Ascending aorta (tissue), 2 donors: ENCODE results near the gene SH3D21. TPM values are rescaled to one million over a fixed set of nuclear protein-coding genes. Genes with fewer than 3 reads are reported as not detected.

Source experiments
- DNase-seq, 2 donors: peaks; one replicate each; pipeline ENCODE4 v3.0.0-alpha.2; 2019; ENCODE audit warnings: low spot score in 2 of 2
- H3K27ac ChIP-seq, 2 donors: fragments of 200-600 bp; sonication (generic); one replicate each; pipeline ENCODE4 v1.5.1; 2016 to 2017; ENCODE audit warnings: mild to moderate bottlenecking in 1 of 2
- H3K27me3 ChIP-seq: fragments of 200-600 bp; sonication (generic); one replicate; pipeline ENCODE4 v1.5.1; 2017
- H3K36me3 ChIP-seq, 2 donors: fragments of 200-600 bp; sonication (generic); one replicate each; pipeline ENCODE4 v1.5.1; 2016
- H3K4me1 ChIP-seq, 2 donors: fragments of 200-600 bp; sonication (generic); one replicate each; pipeline ENCODE4 v1.5.1; 2016 to 2017; ENCODE audit warnings: mild to moderate bottlenecking in 1 of 2
- H3K4me3 ChIP-seq, 2 donors: fragments of 200-600 bp; sonication (generic); one replicate each; pipeline ENCODE4 v1.5.1; 2016 to 2017; ENCODE audit warnings: mild to moderate bottlenecking in 1 of 2
- H3K9me3 ChIP-seq, 2 donors: fragments of 200-600 bp; sonication (generic); one replicate each; pipeline ENCODE4 v1.5.1; 2016
- CTCF ChIP-seq, 3 experiments: fragments of 200-600 bp in 2 of 3; fragments of 450-650 bp in 1 of 3; sonication (generic) in 2 of 3; IDR thresholded peaks; one replicate each; pipeline ENCODE4 v1.5.1; 2016 to 2019; ENCODE audit warnings: antibody characterized with exemption in 3 of 3, mild to moderate bottlenecking in 1 of 3, moderate library complexity in 1 of 3
- intact Hi-C: fragments of 100-400 bp; cut with DNase I; formaldehyde crosslinking; loops from one replicate; pipeline ENCODE4 v1.15.1; 2023
- total RNA-seq: library from RNA; depleted of rRNA; stranded (reverse); fragments of >200 nt; gene quantifications from one replicate; pipeline ENCODE4 v1.1.0, GENCODE V29; 2016

The SH3D21 gene
- total RNA-seq, 1 donor from 2014 or later: 1.3 TPM

DNA sequence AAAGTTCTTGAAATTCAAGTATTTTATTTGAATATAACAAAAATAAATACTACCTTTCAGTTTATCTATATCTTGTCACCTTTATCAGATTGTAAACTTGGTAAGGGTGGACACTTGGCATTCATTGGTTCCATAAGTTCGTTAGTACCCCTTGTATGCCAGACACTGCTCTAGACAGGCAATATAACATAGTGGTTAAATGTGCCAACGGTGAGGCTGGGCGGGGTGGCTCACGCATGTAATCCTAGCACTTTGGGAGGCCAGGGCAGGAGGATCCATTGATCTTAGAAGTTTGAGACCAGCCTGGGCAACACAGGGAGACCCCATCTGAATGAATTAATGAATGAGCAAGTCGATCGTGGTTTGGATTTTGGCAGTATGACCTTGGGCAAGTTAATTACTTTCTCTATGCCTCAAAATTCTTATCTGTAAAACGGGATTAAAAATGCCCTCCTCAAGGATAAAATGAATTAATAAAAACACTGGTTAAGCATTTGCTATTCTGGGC lies 26.3 kb upstream of the SH3D21 start:
- TF ChIP-seq CTCF (IDR thresholded peaks at IDR 0.05): no peak
- no peak for DNase-seq
- Histone ChIP-seq H3K4me1 (peaks cover 3 to 14% of the 10 kb centered on the region in 2 donors), H3K4me3 (no peak overlapping the region), H3K27me3 (no peaks in the 10 kb centered on the region), H3K36me3 (peaks cover 8 to 22% of the 10 kb centered on the region in 2 donors), H3K27ac (peak overlapping the region; percentile 16 to 42), H3K9me3 (no peaks in the 10 kb centered on the region)
- intact Hi-C loops: loop anchor here (5.0 kb wide), 1 partner anchor 58 kb away; the partner anchor contains the start of gene THRAP3

- Histone ChIP-seq H3K27ac (peak overlapping the region in 1 of 2 donors; percentile 12), H3K9me3 (no peaks in the 10 kb centered on the region), H3K4me3 (no peak overlapping the region), H3K27me3 (no peaks in the 10 kb centered on the region), H3K36me3 (peaks cover 38 to 53% of the 10 kb centered on the region in 2 donors), H3K4me1 (peaks cover 3 to 14% of the 10 kb centered on the region in 2 donors)
- TF ChIP-seq CTCF (IDR thresholded peaks at IDR 0.05): no peak
- intact Hi-C loops: loop anchor here (5.0 kb wide), 1 partner anchor 62 kb away; the partner anchor contains the start of gene THRAP3
- no peak for DNase-seq
These were observed 22.1 kb upstream of the SH3D21 start for GRCh38 chr1:36284061-36284460.

DNA sequence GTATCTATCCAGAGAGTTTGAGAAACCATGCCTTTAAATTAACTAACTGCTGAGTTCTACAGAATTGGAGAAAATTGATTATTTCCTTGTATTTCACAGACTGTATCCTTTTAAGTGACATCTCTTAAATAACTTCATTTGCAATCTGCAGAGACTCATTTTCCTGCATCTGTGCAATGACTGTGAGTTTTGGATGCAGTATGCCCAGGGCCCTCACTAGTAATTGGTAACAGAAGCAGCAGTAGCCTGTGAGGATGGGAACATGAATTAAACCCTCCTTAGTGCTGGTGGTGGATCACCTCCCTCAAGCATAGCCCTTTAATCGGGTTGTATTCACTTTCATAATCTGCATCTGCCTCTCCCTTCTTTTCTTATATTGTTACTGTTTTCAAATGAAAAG lies 21.7 kb upstream of the SH3D21 start:
- Histone ChIP-seq H3K4me1 (peaks cover 3 to 13% of the 10 kb centered on the region in 2 donors), H3K4me3 (no peak overlapping the region), H3K27ac (no peak overlapping the region), H3K27me3 (no peaks in the 10 kb centered on the region), H3K36me3 (peaks cover 42 to 58% of the 10 kb centered on the region in 2 donors), H3K9me3 (no peaks in the 10 kb centered on the region)
- intact Hi-C loops: loop anchor here (5.0 kb wide), 1 partner anchor 62 kb away; the partner anchor contains the start of gene THRAP3
- DNase-seq: no peak
- no peak for TF ChIP-seq CTCF (IDR thresholded peaks at IDR 0.05)

DNA sequence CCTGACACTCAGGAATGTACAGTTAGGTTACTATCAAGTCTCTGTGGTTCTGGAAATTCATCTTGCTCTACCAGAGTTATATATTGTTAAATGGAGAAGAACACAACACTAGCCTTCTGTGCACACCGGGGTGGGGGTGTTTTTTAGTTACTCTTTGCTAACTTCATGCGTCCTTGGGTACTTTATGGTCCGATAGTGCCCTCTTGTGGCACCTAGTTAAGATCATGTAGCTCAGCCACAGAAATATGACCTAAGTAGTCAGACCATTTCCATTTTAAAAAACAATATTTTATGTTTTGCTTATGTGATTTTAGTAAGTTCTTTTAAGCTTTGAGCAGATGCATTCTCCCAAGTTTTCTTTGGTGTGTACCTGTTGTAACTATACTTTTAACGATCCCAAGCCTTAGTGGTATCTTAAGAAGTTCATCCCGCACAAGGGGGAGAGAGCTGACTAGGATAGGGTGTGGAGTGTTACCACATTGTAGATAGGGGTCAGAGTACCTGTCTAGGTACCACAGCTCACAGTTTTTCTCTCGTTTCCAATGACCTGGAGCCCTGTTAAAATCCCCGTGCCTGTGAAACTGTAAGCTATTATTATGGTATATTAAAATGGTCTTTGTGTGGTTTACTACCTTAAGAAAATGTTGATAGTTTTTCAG lies 20.6 kb upstream of the SH3D21 start:
- no peaks in the 10 kb centered on the region for H3K27me3 ChIP-seq
- peaks cover 3 to 4% of the 10 kb centered on the region in 2 donors for H3K4me1 ChIP-seq
- TF ChIP-seq CTCF (IDR thresholded peaks at IDR 0.05): peak; percentile 63 to 71 (median 70)
- H3K27ac ChIP-seq: peak overlapping the region in 1 of 2 donors; percentile 20
- H3K9me3 ChIP-seq: no peaks in the 10 kb centered on the region
- peak in 1 of 2 donors; percentile 86 for DNase-seq
- H3K36me3 ChIP-seq: peaks cover 51 to 68% of the 10 kb centered on the region in 2 donors
- no peak overlapping the region for H3K4me3 ChIP-seq
- intact Hi-C loops: loop anchor here (1.0 kb wide), 3 partner anchors 97 to 186 kb away; no protein-coding TSS in a partner anchor

DNA sequence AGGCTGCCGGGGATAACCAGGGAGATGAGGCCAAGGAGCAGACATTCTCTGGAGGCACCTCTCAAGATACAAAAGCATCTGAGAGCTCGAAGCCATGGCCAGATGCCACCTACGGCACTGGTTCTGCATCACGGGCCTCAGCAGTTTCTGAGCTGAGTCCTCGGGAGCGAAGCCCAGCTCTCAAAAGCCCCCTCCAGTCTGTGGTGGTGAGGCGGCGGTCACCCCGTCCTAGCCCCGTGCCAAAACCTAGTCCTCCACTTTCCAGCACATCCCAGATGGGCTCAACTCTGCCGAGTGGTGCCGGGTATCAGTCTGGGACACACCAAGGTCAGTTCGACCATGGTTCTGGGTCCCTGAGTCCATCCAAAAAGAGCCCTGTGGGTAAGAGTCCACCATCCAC lies 19.4 kb upstream of the SH3D21 start:
- no peak overlapping the region for H3K4me3 ChIP-seq
- no peak for DNase-seq
- no peak overlapping the region for H3K27ac ChIP-seq
- peaks cover 63 to 81% of the 10 kb centered on the region in 2 donors for H3K36me3 ChIP-seq
- H3K9me3 ChIP-seq: no peaks in the 10 kb centered on the region
- no peak for TF ChIP-seq CTCF (IDR thresholded peaks at IDR 0.05)
- peaks cover 3 to 4% of the 10 kb centered on the region in 2 donors for H3K4me1 ChIP-seq
- intact Hi-C loops: no loop called here
- no peaks in the 10 kb centered on the region for H3K27me3 ChIP-seq
